Endothelial cell of umbilical vein (primary cell): Measurements from ENCODE around the gene NINJ2. TPM values are rescaled to one million over a fixed set of nuclear protein-coding genes. Genes with fewer than 3 reads are reported as not detected.

Experiments used
- BruUV-seq: library from RNA; stranded (reverse); fragments of 400-500 nt; replicated peaks from 2 replicates; lab custom pipeline; 2021; lab: Mats Ljungman, UMichigan
- CTCF ChIA-PET: fragments of 300-600, 350-600 bp; sonication (Branson Sonifier 250); formaldehyde crosslinking; loops from one replicate; lab custom pipeline; 2021; ENCODE audit warnings: antibody characterized with exemption, inconsistent platforms; lab: Charles Lee
- POLR2A ChIA-PET: fragments of 300-600, 350-600 bp; sonication (Branson Sonifier 250); formaldehyde crosslinking; loops from one replicate; lab custom pipeline; 2021; ENCODE audit warnings: antibody characterized with exemption, inconsistent platforms; lab: Charles Lee
- DNase-seq: peaks from one replicate; pipeline ENCODE4 v3.0.0-alpha.2; 2011; ENCODE audit warnings: low read depth, low spot score
- FAIRE-seq: peaks from 2 replicates; lab custom pipeline; 2011; peaks lifted over from hg19 to GRCh38; lab: Jason Lieb, UNC
- H2AFZ ChIP-seq: 2 replicates; pipeline ENCODE4 v1.6.0; 2012; ENCODE audit warnings: low read depth, low read length, control low read depth, inconsistent platforms
- H3K27ac ChIP-seq: 2 replicates; pipeline ENCODE4 v1.5.1; 2011; ENCODE audit warnings: low read depth, mild to moderate bottlenecking, control low read depth, low read length, moderate library complexity; ENCODE audit not compliant: insufficient read depth
- H3K27me3 ChIP-seq, 2 experiments: 2 replicates each; pipeline versions ENCODE4 v1.6.0 to v1.6.1; 2011; ENCODE audit warnings: low read length in 2 of 2, mixed read lengths in 1 of 2; ENCODE audit not compliant: control insufficient read depth in 2 of 2, insufficient read depth in 2 of 2
- H3K36me3 ChIP-seq, 2 experiments: 2 replicates in 1 of 2; 3 replicates in 1 of 2; pipeline ENCODE4 v1.5.1; 2011; ENCODE audit warnings: low read length in 2 of 2, mild to moderate bottlenecking in 1 of 2, moderate library complexity in 1 of 2; ENCODE audit not compliant: control insufficient read depth in 2 of 2, insufficient read depth in 2 of 2; ENCODE audit errors: extremely low read depth in 1 of 2
- H3K4me1 ChIP-seq: 3 replicates; pipeline ENCODE4 v1.5.1; 2011; ENCODE audit warnings: mild to moderate bottlenecking, low read length; ENCODE audit not compliant: control insufficient read depth, insufficient read depth; ENCODE audit errors: extremely low read depth
- H3K4me2 ChIP-seq: 2 replicates; pipeline ENCODE4 v1.6.1; 2011; ENCODE audit warnings: low read length, control low read depth, mixed read lengths; ENCODE audit not compliant: insufficient read depth
- H3K4me3 ChIP-seq, 3 experiments: fragments of 200-600 bp in 1 of 3; sonication (generic), shearing (Covaris generic) in 1 of 3; replicated peaks in 1 of 3; 2 replicates each; pipeline ENCODE4 v1.5.1; 2011 to 2016; ENCODE audit warnings: control low read depth in 3 of 3, low read length in 3 of 3, mild to moderate bottlenecking in 2 of 3, inconsistent platforms in 1 of 3, low read depth in 1 of 3, moderate library complexity in 1 of 3; ENCODE audit not compliant: insufficient read depth in 1 of 3
- H3K79me2 ChIP-seq: 2 replicates; pipeline ENCODE4 v1.6.0; 2012; ENCODE audit warnings: low read length, inconsistent platforms; ENCODE audit not compliant: control insufficient read depth, insufficient read depth
- H3K9ac ChIP-seq: replicated peaks from 2 replicates; pipeline ENCODE3; 2011; ENCODE audit warnings: low read length, control low read depth; ENCODE audit not compliant: insufficient read depth; ENCODE audit errors: extremely low read depth
- H3K9me1 ChIP-seq: replicated peaks from 3 replicates; pipeline ENCODE4 v1.6.0; 2011; ENCODE audit warnings: mild to moderate bottlenecking, low read length; ENCODE audit not compliant: control insufficient read depth, insufficient read depth; ENCODE audit errors: extremely low read depth
- H3K9me3 ChIP-seq: replicated peaks from 2 replicates; pipeline ENCODE4 v1.5.1; 2012; ENCODE audit warnings: low read length, inconsistent platforms; ENCODE audit not compliant: control insufficient read depth, insufficient read depth
- H4K20me1 ChIP-seq: replicated peaks from 2 replicates; pipeline ENCODE3; 2011; ENCODE audit warnings: mild to moderate bottlenecking, low read length; ENCODE audit not compliant: control insufficient read depth, insufficient read depth; ENCODE audit errors: extremely low read depth
- CTCF ChIP-seq, 2 donors: IDR thresholded peaks; 1 replicate in 1 of 2; 2 replicates in 1 of 2; pipeline ENCODE4 v1.5.1; 2011; ENCODE audit warnings: low read length in 2 of 2, mild to moderate bottlenecking in 2 of 2, moderate library complexity in 2 of 2, control low read depth in 1 of 2, inconsistent platforms in 1 of 2, low read depth in 1 of 2; ENCODE audit not compliant: insufficient read depth in 1 of 2; ENCODE audit errors: extremely low read depth in 1 of 2
- EZH2 ChIP-seq: IDR thresholded peaks from 2 replicates; pipeline ENCODE4 v1.6.1; 2012; ENCODE audit warnings: borderline replicate concordance, low read depth, mild to moderate bottlenecking, moderate library complexity, low read length, inconsistent platforms; ENCODE audit not compliant: severe bottlenecking
- FOS ChIP-seq: IDR thresholded peaks from 2 replicates; pipeline ENCODE4 v1.6.1; 2011; ENCODE audit warnings: mild to moderate bottlenecking, low read length, moderate library complexity, borderline replicate concordance; ENCODE audit not compliant: insufficient read depth
- GATA2 ChIP-seq: IDR thresholded peaks from 2 replicates; pipeline ENCODE4 v1.7.0; 2011; ENCODE audit warnings: low read depth, mild to moderate bottlenecking, moderate library complexity, mixed read lengths, low read length; ENCODE audit not compliant: insufficient read length, insufficient read depth
- JUN ChIP-seq: IDR thresholded peaks from 2 replicates; pipeline ENCODE4 v1.6.1; 2011; ENCODE audit warnings: borderline replicate concordance, low read depth; ENCODE audit not compliant: insufficient read length, insufficient read depth
- MAX ChIP-seq: IDR thresholded peaks from 2 replicates; pipeline ENCODE4 v1.6.1; 2011; ENCODE audit not compliant: insufficient read depth, insufficient read length
- MYC ChIP-seq: IDR thresholded peaks from one replicate; pipeline ENCODE4 v1.6.1; 2011; ENCODE audit warnings: mild to moderate bottlenecking, low read depth, low read length
- POLR2A ChIP-seq: IDR thresholded peaks from 2 replicates; pipeline ENCODE4 v1.6.1; 2012; ENCODE audit warnings: low read depth, mild to moderate bottlenecking, control low read depth, low read length
- POLR2AphosphoS5 ChIP-seq: IDR thresholded peaks from 2 replicates; pipeline ENCODE4 v1.6.1; 2012; ENCODE audit warnings: low read depth, mild to moderate bottlenecking, control low read depth, low read length, moderate library complexity; ENCODE audit not compliant: insufficient read depth
- dilution Hi-C: fragments of 300-500 bp; cut with MboI; formaldehyde crosslinking; loops from one replicate; pipeline ENCODE4 v1.15.0; 2019; ENCODE audit warnings: low sequenced_read_pairs; ENCODE audit not compliant: extremely low pct_ligation_motif_present
- intact Hi-C: fragments of 100-400 bp; cut with micrococcal nuclease; formaldehyde crosslinking; loops from one replicate; pipeline ENCODE4 v1.10.0; 2022
- polyA plus RNA-seq, 4 experiments: library from polyadenylated mRNA; depleted of rRNA in 3 of 4; stranded (reverse) in 3 of 4; unstranded in 1 of 4; fragments of >200 nt; gene quantifications; 2 replicates each; pipeline versions ENCODE4 v1.2.1 to v1.2.3, GENCODE V29; 2011 to 2012; ENCODE audit warnings: missing spikeins in 1 of 4
- total RNA-seq: library from RNA; stranded (reverse); gene quantifications from 2 replicates; pipeline ENCODE4 v1.2.3, GENCODE V29; 2021

NINJ2 gene
- total and polyA plus RNA-seq, 2 donors (not counting 3 experiments of a cell fraction or from before 2014, with no cell fraction given), result 0.75 to 4.4 TPM

- H3K9me1 ChIP-seq, result no peaks in the 10 kb centered on the region
- no peak overlapping the region for H3K4me2 ChIP-seq
- intact Hi-C loops (no loop called here), dilution Hi-C loops (no loop called here)
- no peak overlapping the region for H3K4me3 ChIP-seq
- no peak overlapping the region for H3K27ac ChIP-seq
- TF ChIP-seq MYC (no peak), JUN (no peak), POLR2AphosphoS5 (no peak), GATA2 (no peak), MAX (no peak), POLR2A (no peak), EZH2 (no peak), FOS (no peak), CTCF (IDR thresholded peaks at IDR 0.05; ENCODE audit: extremely low read depth in 1 of 2, insufficient read depth in 1 of 2, low read depth in 1 of 2, low read length in 2 of 2) (no peak)
- ChIA-PET CTCF (no interaction called here), POLR2A (no interaction called here)
- no peaks in the 10 kb centered on the region for H3K36me3 ChIP-seq
- no peak overlapping the region for H3K9ac ChIP-seq
- no peaks in the 10 kb centered on the region for H3K79me2 ChIP-seq
- BruUV-seq, result no TSS peak
- DNase-seq, result no peak
- H4K20me1 ChIP-seq, result no peaks in the 10 kb centered on the region
- peaks cover 0 to 2% of the 10 kb centered on the region in 2 experiments for H3K27me3 ChIP-seq
- H3K4me1 ChIP-seq, result no peaks in the 10 kb centered on the region
- no peak for FAIRE-seq
- H3K9me3 ChIP-seq, result no peaks in the 10 kb centered on the region
- H2AFZ ChIP-seq, result no peak overlapping the region
These were observed 75.9 kb downstream of the NINJ2 start for GRCh38 chr12:587132-588023.
